Keratinocyte (primary cell): ENCODE data around the gene CCL22.

Experiments
- CTCF ChIP-seq, 3 experiments: IDR thresholded peaks in 1 of 3; conservative IDR thresholded peaks in 1 of 3; optimal IDR thresholded peaks in 1 of 3; 2 replicates in 2 of 3; 3 replicates in 1 of 3; pipeline versions ENCODE3 to v1.5.1; 2011; ENCODE audit warnings: low read length in 3 of 3, mild to moderate bottlenecking in 3 of 3, moderate library complexity in 2 of 3, control low read depth in 1 of 3, inconsistent platforms in 1 of 3; ENCODE audit not compliant: insufficient read depth in 2 of 3; ENCODE audit errors: extremely low read depth in 1 of 3
- EZH2 ChIP-seq: IDR thresholded peaks from one replicate; pipeline ENCODE4 v1.6.1; 2012; ENCODE audit warnings: inconsistent platforms, mild to moderate bottlenecking, low read length, moderate library complexity

GRCh38 chr16:57364143-57364542, 5.6 kb downstream of the CCL22 start:
- no peak for TF ChIP-seq CTCF (optimal IDR thresholded peaks at IDR 0.05 in 1 of 3, IDR thresholded peaks at IDR 0.05 in 1 of 3, conservative IDR thresholded peaks at IDR 0.05 in 1 of 3; ENCODE audit: extremely low read depth in 1 of 3, insufficient read depth in 2 of 3, low read length in 3 of 3)
- TF ChIP-seq EZH2 = no peak
